Right lobe of liver (tissue), 6 donors: Measurements from ENCODE around the gene ZNF280C. TPM values are rescaled to one million over a fixed set of nuclear protein-coding genes. Genes with fewer than 3 reads are reported as not detected.
"Not testable (repeated sequence)": the region's sequence is repeated elsewhere in the genome, so short reads cannot be mapped to it uniquely, and the experiment has no call there.

ENCODE experiments used
- ATAC-seq, 4 donors: fragments of 200-7000 bp; cut with Tn5 transposase; one replicate each; pipeline ENCODE4 v1.9.1; 2020; ENCODE audit warnings: mild to moderate bottlenecking in 4 of 4, moderate library complexity in 4 of 4
- DNase-seq, 3 donors: peaks; one replicate each; pipeline ENCODE4 v3.0.0-alpha.2; 2020
- H3K27ac ChIP-seq, 3 donors: fragments of 200-600 bp; one replicate each; pipeline ENCODE4 v1.8.0; 2022
- H3K27me3 ChIP-seq, 2 donors: fragments of 200-600 bp; one replicate each; pipeline ENCODE4 v1.8.0; 2022
- H3K36me3 ChIP-seq, 4 donors: fragments of 200-600 bp; sonication (generic) in 1 of 4; one replicate each; pipeline versions ENCODE4 v1.5.1 to v1.8.0; 2017 to 2022; ENCODE audit warnings: control low read depth in 1 of 4
- H3K4me1 ChIP-seq, 4 donors: fragments of 200-600 bp; sonication (generic) in 1 of 4; one replicate each; pipeline versions ENCODE4 v1.5.1 to v1.8.0; 2017 to 2022; ENCODE audit warnings: control low read depth in 1 of 4
- H3K4me3 ChIP-seq, 3 donors: fragments of 200-600 bp; one replicate each; pipeline ENCODE4 v1.8.0; 2022
- H3K9me3 ChIP-seq, 4 donors: fragments of 200-600 bp; sonication (generic) in 1 of 4; one replicate each; pipeline versions ENCODE4 v1.5.1 to v1.8.0; 2017 to 2022; ENCODE audit warnings: control low read depth in 1 of 4
- CTCF ChIP-seq, 4 donors: fragments of 200-600 bp in 3 of 4; fragments of 450-650 bp in 1 of 4; IDR thresholded peaks; one replicate each; pipeline versions ENCODE4 v1.5.1 to v1.8.0; 2016 to 2022; ENCODE audit warnings: antibody characterized with exemption in 4 of 4, mild to moderate bottlenecking in 2 of 4
- POLR2A ChIP-seq: fragments of 450-650 bp; IDR thresholded peaks from one replicate; pipeline ENCODE4 v1.6.1; 2017; ENCODE audit warnings: antibody characterized with exemption, mild to moderate bottlenecking
- WGBS: methylation state at CpG from one replicate; pipeline ENCODE4 v1.1.6; 2018; ENCODE audit warnings: low coverage, low lambda C conversion rate; ENCODE audit not compliant: insufficient coverage; ENCODE audit errors: missing lambda C conversion rate; 5-methylcytosine and 5-hydroxymethylcytosine counted together
- intact Hi-C, 2 donors: fragments of 100-400 bp; cut with DNase I; formaldehyde crosslinking; loops; one replicate each; pipeline versions ENCODE4 v1.11.2 to v1.14.1; 2022
- total RNA-seq, 6 experiments: library from RNA; depleted of rRNA in 2 of 6; stranded (reverse); fragments of >200 nt in 2 of 6; fragmentation: NEBNext Ultra II Directional in 3 of 6; extraction: Animal tissue kit (Norgen Biotek cat#: 25700) in 3 of 6; gene quantifications; one replicate each; pipeline versions ENCODE4 v1.1.0 to v1.2.4, GENCODE V29; 2016 to 2023
- donor health status: DM: no; HTN: yes; CAD: no.
- donor health status: DM: no; HTN: no; CAD: no.
- donor health status: DM: no; HTN: no; CAD: no.
- donor health status: DM: no; HTN: yes; CAD: no.
- donor health status: DM: no; HTN: yes; CAD: no.

ZNF280C gene
- total RNA-seq, 6 experiments from 2014 or later, result 0.88 to 2.0 (median 1.3) TPM

GRCh38 chrX:130282151-130282550, 13.5 kb upstream of the ZNF280C start:
- Histone ChIP-seq H3K36me3 (no peaks in the 10 kb centered on the region), H3K9me3 (no peaks in the 10 kb centered on the region), H3K27me3 (no peaks in the 10 kb centered on the region), H3K4me3 (no peak overlapping the region), H3K27ac (no peak overlapping the region), H3K4me1 (no peaks in the 10 kb centered on the region)
- ATAC-seq (no peak), DNase-seq (no peak)
- intact Hi-C loops, result no loop called here
- no peak for TF ChIP-seq CTCF (IDR thresholded peaks at IDR 0.05)
- no peak for TF ChIP-seq POLR2A
- 53% methylated on average over 3 of the region's 3 CpGs for WGBS

GRCh38 chrX:130280901-130281300, 12.2 kb upstream of the ZNF280C start:
- Histone ChIP-seq H3K4me1 (no peaks in the 10 kb centered on the region), H3K9me3 (no peaks in the 10 kb centered on the region), H3K36me3 (no peaks in the 10 kb centered on the region), H3K4me3 (no peak overlapping the region), H3K27me3 (no peaks in the 10 kb centered on the region), H3K27ac (no peak overlapping the region)
- 54% methylated on average over 3 of the region's 3 CpGs for WGBS
- intact Hi-C loops, result no loop called here
- DNase-seq (no peak), ATAC-seq (no peak)
- TF ChIP-seq POLR2A (no peak), CTCF (IDR thresholded peaks at IDR 0.05) (no peak)

GRCh38 chrX:130272253-130272652, 3.6 kb upstream of the ZNF280C start:
- 62% methylated on average over 2 of the region's 2 CpGs for WGBS
- ATAC-seq, DNase-seq, H3K36me3 ChIP-seq, H3K9me3 ChIP-seq, H3K4me3 ChIP-seq, H3K27me3 ChIP-seq, intact Hi-C loops, H3K27ac ChIP-seq, H3K4me1 ChIP-seq: not testable (repeated sequence)

GRCh38 chrX:130269391-130269790, 692 bp upstream of the ZNF280C start:
- ATAC-seq, result not testable (repeated sequence)
- 86% methylated on average over 9 of the region's 12 CpGs for WGBS

GRCh38 chrX:130267956-130268448, 697 bp downstream of the ZNF280C start:
- intact Hi-C loops, result no loop called here
- DNase-seq (no peak), ATAC-seq (peak; percentile 3 to 29 (median 12))
- H3K4me1 ChIP-seq, result no peaks in the 10 kb centered on the region
- WGBS, result 20% methylated on average over 13 of the region's 13 CpGs
- TF ChIP-seq POLR2A, result no peak
- no peaks in the 10 kb centered on the region for H3K36me3 ChIP-seq
- peak overlapping the region; percentile 47 to 62 (median 56) for H3K4me3 ChIP-seq
- no peaks in the 10 kb centered on the region for H3K9me3 ChIP-seq
- peak overlapping the region in 1 of 3 donors; percentile 31 for H3K27ac ChIP-seq
- no peaks in the 10 kb centered on the region for H3K27me3 ChIP-seq

More at GRCh38 chrX:130269391-130269790, 692 bp upstream of the ZNF280C start:
- H3K27me3 ChIP-seq, H3K4me1 ChIP-seq, H3K27ac ChIP-seq, H3K36me3 ChIP-seq, DNase-seq, H3K4me3 ChIP-seq, H3K9me3 ChIP-seq, intact Hi-C loops: not testable (repeated sequence)

GRCh38 chrX:130264573-130264972, 4.1 kb downstream of the ZNF280C start:
- no peak for ATAC-seq
- no peak overlapping the region for H3K27ac ChIP-seq
- no peak for DNase-seq
- no peaks in the 10 kb centered on the region for H3K36me3 ChIP-seq
- H3K4me3 ChIP-seq, result no peak overlapping the region
- WGBS, result 55% methylated on average over 2 of the region's 2 CpGs
- TF ChIP-seq CTCF (IDR thresholded peaks at IDR 0.05) (no peak), POLR2A (no peak)
- H3K4me1 ChIP-seq, result no peaks in the 10 kb centered on the region
- no peaks in the 10 kb centered on the region for H3K27me3 ChIP-seq
- H3K9me3 ChIP-seq, result no peaks in the 10 kb centered on the region
- intact Hi-C loops, result no loop called here
